ENCODE results near the gene STK11.
A peak's percentile ranks its signal among the peaks of the same experiment; 100 is the strongest.

GRCh38 chr19:1220976-1221903 is 15.7 kb downstream of the STK11 start:
- TF ChIP-seq, protein P1, sequence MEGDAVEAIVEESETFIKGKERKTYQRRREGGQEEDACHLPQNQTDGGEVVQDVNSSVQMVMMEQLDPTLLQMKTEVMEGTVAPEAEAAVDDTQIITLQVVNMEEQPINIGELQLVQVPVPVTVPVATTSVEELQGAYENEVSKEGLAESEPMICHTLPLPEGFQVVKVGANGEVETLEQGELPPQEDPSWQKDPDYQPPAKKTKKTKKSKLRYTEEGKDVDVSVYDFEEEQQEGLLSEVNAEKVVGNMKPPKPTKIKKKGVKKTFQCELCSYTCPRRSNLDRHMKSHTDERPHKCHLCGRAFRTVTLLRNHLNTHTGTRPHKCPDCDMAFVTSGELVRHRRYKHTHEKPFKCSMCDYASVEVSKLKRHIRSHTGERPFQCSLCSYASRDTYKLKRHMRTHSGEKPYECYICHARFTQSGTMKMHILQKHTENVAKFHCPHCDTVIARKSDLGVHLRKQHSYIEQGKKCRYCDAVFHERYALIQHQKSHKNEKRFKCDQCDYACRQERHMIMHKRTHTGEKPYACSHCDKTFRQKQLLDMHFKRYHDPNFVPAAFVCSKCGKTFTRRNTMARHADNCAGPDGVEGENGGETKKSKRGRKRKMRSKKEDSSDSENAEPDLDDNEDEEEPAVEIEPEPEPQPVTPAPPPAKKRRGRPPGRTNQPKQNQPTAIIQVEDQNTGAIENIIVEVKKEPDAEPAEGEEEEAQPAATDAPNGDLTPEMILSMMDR (IDR thresholded peaks at IDR 0.05) = peak; percentile 55 to 89 (median 78)
- TF ChIP-seq POLR2A (IDR thresholded peaks at IDR 0.05) = no peak

Data from body of pancreas (tissue), 4 donors.